Lower lobe of right lung (tissue), 2 donors: ENCODE results near the gene MIAT. TPM values are rescaled to one million over a fixed set of nuclear protein-coding genes. Genes with fewer than 3 reads are reported as not detected.
A peak's percentile ranks its signal among the peaks of the same experiment; 100 is the strongest.

ENCODE experiments used
- ATAC-seq, 2 donors: fragments of 200-7000 bp; cut with Tn5 transposase; one replicate each; pipeline ENCODE4 v1.9.1; 2020 to 2022; ENCODE audit warnings: mild to moderate bottlenecking in 2 of 2, moderate library complexity in 2 of 2
- DNase-seq: peaks from one replicate; pipeline ENCODE4 v3.0.0-alpha.2; 2020
- H3K27ac ChIP-seq: fragments of 200-600 bp; one replicate; pipeline ENCODE4 v1.8.0; 2022
- H3K27me3 ChIP-seq: fragments of 200-600 bp; one replicate; pipeline ENCODE4 v1.8.0; 2022; ENCODE audit warnings: low read depth
- H3K36me3 ChIP-seq: fragments of 200-600 bp; one replicate; pipeline ENCODE4 v1.8.0; 2022; ENCODE audit warnings: mild to moderate bottlenecking
- H3K4me1 ChIP-seq: fragments of 200-600 bp; one replicate; pipeline ENCODE4 v1.8.0; 2022
- H3K4me3 ChIP-seq: fragments of 200-600 bp; one replicate; pipeline ENCODE4 v1.8.0; 2022; ENCODE audit warnings: mild to moderate bottlenecking
- H3K9me3 ChIP-seq: fragments of 200-600 bp; one replicate; pipeline ENCODE4 v1.8.0; 2022
- CTCF ChIP-seq: fragments of 200-600 bp; IDR thresholded peaks from one replicate; pipeline ENCODE4 v1.8.0; 2022; ENCODE audit warnings: antibody characterized with exemption, mild to moderate bottlenecking
- intact Hi-C: fragments of 100-400 bp; cut with DNase I; formaldehyde crosslinking; loops from one replicate; pipeline ENCODE4 v1.11.0; 2022
- total RNA-seq: library from RNA; stranded (reverse); fragmentation: NEBNext Ultra II Directional; extraction: Animal tissue kit (Norgen Biotek cat#: 25700); gene quantifications from one replicate; pipeline ENCODE4 v1.2.1, GENCODE V29; 2021
- donor health status: DM: no; HTN: yes; CAD: no; lungs with severe emphysema.

Gene MIAT
- total RNA-seq, 1 donor from 2014 or later = 6.8 TPM

- DNase-seq = no peak
- Histone ChIP-seq H3K9me3 (no peaks in the 10 kb centered on the region), H3K4me3 (no peak overlapping the region), H3K4me1 (peaks cover 6% of the 10 kb centered on the region), H3K27ac (no peak overlapping the region), H3K27me3 (no peaks in the 10 kb centered on the region), H3K36me3 (no peaks in the 10 kb centered on the region)
- TF ChIP-seq CTCF = no peak
- intact Hi-C loops = no loop called here
- ATAC-seq = no peak
Measured at GRCh38 chr22:26623984-26624383, 33.4 kb upstream of the MIAT start.

- no peak for TF ChIP-seq CTCF
- no peaks in the 10 kb centered on the region for H3K9me3 ChIP-seq
- no peaks in the 10 kb centered on the region for H3K27me3 ChIP-seq
- H3K36me3 ChIP-seq = no peaks in the 10 kb centered on the region
- intact Hi-C loops = no loop called here
- peaks cover under 1% of the 10 kb centered on the region for H3K4me1 ChIP-seq
- no peak overlapping the region for H3K27ac ChIP-seq
- no peak overlapping the region for H3K4me3 ChIP-seq
- DNase-seq (no peak), ATAC-seq (no peak)
Measured at GRCh38 chr22:26624803-26625202, 32.6 kb upstream of the MIAT start.

DNA sequence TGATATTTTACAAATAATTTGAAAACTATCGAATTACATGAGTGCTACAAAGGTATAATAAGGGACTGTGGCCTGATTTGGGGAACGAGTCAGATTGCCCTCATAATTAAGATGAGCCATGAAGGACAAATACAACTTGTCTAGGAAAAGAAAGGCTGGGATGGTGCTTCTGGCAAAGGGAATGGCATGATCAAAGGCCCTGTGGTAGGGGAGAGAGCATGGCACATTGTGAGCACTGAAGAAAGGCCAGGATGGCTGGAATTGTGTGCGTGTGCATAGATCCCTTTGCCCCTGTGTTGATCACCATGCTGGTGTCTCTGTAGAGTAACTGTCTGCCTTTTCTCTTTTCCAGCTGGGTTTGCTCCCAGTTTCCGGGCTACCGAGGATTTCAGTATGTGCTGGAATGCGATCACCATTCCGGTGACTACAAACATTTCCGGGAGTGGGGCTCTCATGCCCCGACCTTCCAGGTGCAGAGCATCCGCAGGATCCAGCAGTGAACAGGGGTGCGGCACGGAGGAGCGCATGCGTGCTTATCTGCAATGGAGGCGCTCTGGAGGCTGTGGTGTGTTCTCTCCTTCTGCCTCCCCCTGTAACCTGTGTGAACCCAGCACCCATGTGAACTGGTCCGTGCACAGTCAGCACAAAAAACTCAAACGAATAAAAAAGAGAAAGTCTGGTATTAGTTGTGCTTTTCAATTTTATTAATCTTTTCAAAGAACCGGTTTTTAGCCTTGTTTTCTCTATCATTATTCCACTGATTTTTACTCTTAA, 27.2 kb upstream of the MIAT start:
- H3K4me1 ChIP-seq = no peaks in the 10 kb centered on the region
- no peak for ATAC-seq
- no peak for DNase-seq
- H3K27me3 ChIP-seq = no peaks in the 10 kb centered on the region
- intact Hi-C loops = no loop called here
- H3K36me3 ChIP-seq = no peaks in the 10 kb centered on the region
- no peak overlapping the region for H3K27ac ChIP-seq
- no peak for TF ChIP-seq CTCF
- H3K4me3 ChIP-seq = no peak overlapping the region
- no peaks in the 10 kb centered on the region for H3K9me3 ChIP-seq

DNA sequence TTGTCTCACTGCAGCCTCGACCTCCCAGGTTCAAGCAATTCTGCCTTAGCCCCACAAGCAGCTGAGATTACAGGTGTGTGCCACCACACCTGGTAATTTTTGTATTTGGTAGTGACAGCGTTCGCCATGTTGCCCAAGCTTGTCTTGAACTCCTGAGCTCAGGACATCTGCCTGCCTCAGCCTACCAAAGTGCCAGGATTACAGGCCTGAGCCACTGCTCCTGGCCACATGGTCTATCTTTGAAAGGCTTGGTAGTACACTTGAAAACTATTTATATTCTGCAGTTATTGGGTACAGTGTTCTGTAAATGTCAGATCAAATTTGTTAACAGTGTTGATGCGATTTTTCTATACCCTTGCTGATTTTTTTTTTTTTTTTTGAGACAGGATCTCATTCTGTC, 26.1 kb upstream of the MIAT start:
- no peaks in the 10 kb centered on the region for H3K27me3 ChIP-seq
- DNase-seq (no peak), ATAC-seq (no peak)
- intact Hi-C loops = no loop called here
- no peaks in the 10 kb centered on the region for H3K36me3 ChIP-seq
- H3K4me1 ChIP-seq = no peaks in the 10 kb centered on the region
- no peak for TF ChIP-seq CTCF
- H3K4me3 ChIP-seq = no peak overlapping the region
- H3K27ac ChIP-seq = no peak overlapping the region
- H3K9me3 ChIP-seq = no peaks in the 10 kb centered on the region

DNA sequence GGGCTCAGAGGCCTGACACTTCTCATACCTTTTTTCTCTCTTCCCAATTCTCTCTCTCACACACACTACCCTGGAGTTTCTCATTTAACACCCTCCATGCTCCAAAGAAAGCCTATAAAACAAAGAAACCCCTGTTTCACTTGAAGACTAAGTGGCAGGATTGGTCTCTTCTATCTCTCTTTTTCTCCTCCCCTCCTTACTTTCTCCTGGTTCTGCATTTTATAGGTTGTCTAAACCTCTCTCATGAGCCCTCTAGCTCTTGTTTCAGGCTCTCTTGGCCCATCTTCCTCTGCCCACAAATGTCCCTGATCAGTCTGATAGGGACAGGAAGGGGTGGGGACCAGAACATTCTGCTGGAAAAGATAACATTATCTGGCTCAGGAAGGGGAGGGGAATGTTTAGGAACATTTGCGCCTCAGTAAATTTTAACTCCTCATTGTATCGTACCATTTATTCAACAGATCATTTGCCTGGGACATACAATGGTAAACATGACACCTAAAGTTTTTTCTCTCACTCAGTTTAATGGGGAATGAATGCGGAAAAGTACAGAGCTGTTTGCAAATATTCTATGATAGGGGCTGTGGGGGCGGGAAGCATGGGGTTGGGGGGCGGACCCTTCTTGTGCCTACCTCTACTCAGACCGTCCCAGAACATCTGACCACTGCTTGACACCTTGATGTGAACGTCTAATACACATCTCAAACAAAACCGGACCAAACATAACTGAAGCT, 24.8 kb upstream of the MIAT start:
- Histone ChIP-seq H3K27me3 (no peaks in the 10 kb centered on the region), H3K4me1 (no peaks in the 10 kb centered on the region), H3K9me3 (no peaks in the 10 kb centered on the region), H3K4me3 (no peak overlapping the region), H3K27ac (peak overlapping the region; percentile 62), H3K36me3 (no peaks in the 10 kb centered on the region)
- ATAC-seq = peak; percentile 63 to 65
- intact Hi-C loops = no loop called here
- TF ChIP-seq CTCF = no peak
- DNase-seq = no peak
